HCT116 (cell line): Measurements from ENCODE around the gene PCP2. TPM values are rescaled to one million over a fixed set of nuclear protein-coding genes. Genes with fewer than 3 reads are reported as not detected.

ENCODE experiments used
- ATF3 ChIP-seq: IDR thresholded peaks from 2 replicates; pipeline ENCODE4 v1.6.1; 2012
- ELF1 ChIP-seq: IDR thresholded peaks from 2 replicates; pipeline ENCODE4 v1.6.1; 2012; ENCODE audit warnings: low read depth, borderline replicate concordance
- EZH2phosphoT487 ChIP-seq: fragments of 200-600 bp; IDR thresholded peaks from 2 replicates; pipeline ENCODE4 v1.6.1; 2018; ENCODE audit warnings: antibody characterized with exemption, borderline replicate concordance
- JUND ChIP-seq: IDR thresholded peaks from 2 replicates; pipeline ENCODE4 v1.6.1; 2012
- MAX ChIP-seq: IDR thresholded peaks from 2 replicates; pipeline ENCODE4 v1.6.1; 2012
- POLR2A ChIP-seq: IDR thresholded peaks from 2 replicates; pipeline ENCODE4 v1.7.0; 2011; ENCODE audit warnings: borderline replicate concordance; ENCODE audit not compliant: insufficient read depth, insufficient read length; ENCODE audit errors: extremely low read depth
- POLR2AphosphoS5 ChIP-seq: IDR thresholded peaks from 2 replicates; pipeline ENCODE4 v1.6.1; 2011; ENCODE audit warnings: mild to moderate bottlenecking, low read depth, low read length, moderate library complexity
- RAD21 ChIP-seq: IDR thresholded peaks from 2 replicates; pipeline ENCODE4 v1.6.1; 2012; ENCODE audit warnings: low read depth, mild to moderate bottlenecking
- SIN3A ChIP-seq: IDR thresholded peaks from 2 replicates; pipeline ENCODE4 v1.6.1; 2012; ENCODE audit warnings: low read depth
- TCF7L2 ChIP-seq: IDR thresholded peaks from 2 replicates; pipeline ENCODE4 v1.7.0; 2011; ENCODE audit warnings: borderline replicate concordance, inconsistent platforms; ENCODE audit not compliant: insufficient read depth, insufficient read length; ENCODE audit errors: extremely low read depth
- ZFX ChIP-seq: fragments of 450-650 bp; IDR thresholded peaks from 2 replicates; pipeline ENCODE4 v1.6.1; 2017
- total RNA-seq: library from RNA; stranded (reverse); gene quantifications from one replicate; pipeline ENCODE4 v1.2.1, GENCODE V29; 2021; ENCODE audit not compliant: unreplicated experiment
- TF ChIP-seq, protein P1 (sequence below): IDR thresholded peaks from 2 replicates; pipeline ENCODE4 v1.6.1; 2012; ENCODE audit warnings: low read depth

Gene PCP2
- total RNA-seq, 1 experiment from 2014 or later, result 0.32 TPM

DNA sequence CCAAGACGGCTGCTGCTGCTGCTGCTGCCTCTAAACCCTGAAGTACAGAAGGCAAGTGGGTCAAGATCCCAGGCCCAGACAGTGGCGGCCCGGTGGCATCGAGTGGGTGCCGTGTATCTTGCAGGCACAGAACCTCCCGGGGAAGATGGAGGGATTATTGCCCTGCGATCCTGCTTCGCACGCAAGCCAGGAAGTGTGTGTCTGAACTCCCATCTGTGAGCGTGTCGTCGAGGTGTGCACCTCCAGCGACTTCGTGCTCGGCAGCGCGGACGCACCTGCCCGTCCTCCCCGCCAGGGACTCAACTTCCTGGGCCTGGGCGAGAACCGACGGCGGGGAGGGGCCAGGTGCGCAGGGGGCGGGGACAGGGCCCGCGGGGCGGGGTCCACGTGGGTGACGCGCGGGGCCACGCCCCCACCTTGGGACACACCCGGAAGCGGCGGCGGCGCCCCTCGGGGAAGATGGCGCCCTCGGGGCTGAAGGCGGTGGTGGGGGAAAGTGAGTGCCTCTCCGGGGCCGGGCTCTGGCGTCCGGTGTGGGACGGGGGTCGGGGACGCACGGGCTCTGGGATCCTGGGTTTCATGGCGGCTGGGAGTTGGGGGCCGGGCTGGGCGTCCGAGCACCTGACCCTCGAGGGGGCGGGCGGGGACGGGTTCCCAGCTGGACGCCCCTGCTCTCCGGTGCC is 3.3 kb upstream of the PCP2 start, which contains the start of gene STXBP2 (continued):
- TF ChIP-seq, protein P1, sequence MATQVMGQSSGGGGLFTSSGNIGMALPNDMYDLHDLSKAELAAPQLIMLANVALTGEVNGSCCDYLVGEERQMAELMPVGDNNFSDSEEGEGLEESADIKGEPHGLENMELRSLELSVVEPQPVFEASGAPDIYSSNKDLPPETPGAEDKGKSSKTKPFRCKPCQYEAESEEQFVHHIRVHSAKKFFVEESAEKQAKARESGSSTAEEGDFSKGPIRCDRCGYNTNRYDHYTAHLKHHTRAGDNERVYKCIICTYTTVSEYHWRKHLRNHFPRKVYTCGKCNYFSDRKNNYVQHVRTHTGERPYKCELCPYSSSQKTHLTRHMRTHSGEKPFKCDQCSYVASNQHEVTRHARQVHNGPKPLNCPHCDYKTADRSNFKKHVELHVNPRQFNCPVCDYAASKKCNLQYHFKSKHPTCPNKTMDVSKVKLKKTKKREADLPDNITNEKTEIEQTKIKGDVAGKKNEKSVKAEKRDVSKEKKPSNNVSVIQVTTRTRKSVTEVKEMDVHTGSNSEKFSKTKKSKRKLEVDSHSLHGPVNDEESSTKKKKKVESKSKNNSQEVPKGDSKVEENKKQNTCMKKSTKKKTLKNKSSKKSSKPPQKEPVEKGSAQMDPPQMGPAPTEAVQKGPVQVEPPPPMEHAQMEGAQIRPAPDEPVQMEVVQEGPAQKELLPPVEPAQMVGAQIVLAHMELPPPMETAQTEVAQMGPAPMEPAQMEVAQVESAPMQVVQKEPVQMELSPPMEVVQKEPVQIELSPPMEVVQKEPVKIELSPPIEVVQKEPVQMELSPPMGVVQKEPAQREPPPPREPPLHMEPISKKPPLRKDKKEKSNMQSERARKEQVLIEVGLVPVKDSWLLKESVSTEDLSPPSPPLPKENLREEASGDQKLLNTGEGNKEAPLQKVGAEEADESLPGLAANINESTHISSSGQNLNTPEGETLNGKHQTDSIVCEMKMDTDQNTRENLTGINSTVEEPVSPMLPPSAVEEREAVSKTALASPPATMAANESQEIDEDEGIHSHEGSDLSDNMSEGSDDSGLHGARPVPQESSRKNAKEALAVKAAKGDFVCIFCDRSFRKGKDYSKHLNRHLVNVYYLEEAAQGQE, result no peak
- TF ChIP-seq JUND (no peak), TCF7L2 (no peak), POLR2A (no peak), POLR2AphosphoS5 (peak; percentile 81), MAX (peak; percentile 100), ELF1 (no peak; the same call in 1 of the 2 replicates), ZFX (no peak), SIN3A (peak; percentile 47; the same call in 1 of the 2 replicates), RAD21 (no peak), ATF3 (no peak), EZH2phosphoT487 (no peak)
